GM12892 (cell line): ENCODE data around the gene FOXA3.

Source experiments
- POLR2A ChIP-seq: IDR thresholded peaks from 2 replicates; pipeline ENCODE4 v1.6.1; 2011; ENCODE audit warnings: low read depth, low read length, control low read depth
- POLR2AphosphoS5 ChIP-seq: IDR thresholded peaks from 2 replicates; pipeline ENCODE4 v1.6.1; 2011; ENCODE audit warnings: low read depth, low read length, control low read depth

GRCh38 chr19:45913874-45914830 is 50.0 kb downstream of the FOXA3 start, which contains the start of gene NANOS2:
- TF ChIP-seq POLR2A (no peak), POLR2AphosphoS5 (no peak)
